Stomach (tissue), 4 donors: Measurements from ENCODE around the gene DUSP8.

Experiments
- CTCF ChIP-seq, 7 experiments: fragments of 450-650 bp in 4 of 7; fragments of 200-600 bp in 3 of 7; sonication (generic) in 3 of 7; IDR thresholded peaks; one replicate each; pipeline ENCODE4 v1.5.1; 2016 to 2019; ENCODE audit warnings: antibody characterized with exemption in 7 of 7, control low read depth in 2 of 7, mild to moderate bottlenecking in 1 of 7
- EP300 ChIP-seq: sonication (generic); formaldehyde crosslinking; IDR thresholded peaks from one replicate; pipeline ENCODE4 v1.6.1; 2017; ENCODE audit warnings: antibody characterized with exemption
- POLR2A ChIP-seq, 4 donors: fragments of 450-650 bp; IDR thresholded peaks; one replicate each; pipeline ENCODE4 v1.6.1; 2016; ENCODE audit warnings: antibody characterized with exemption in 4 of 4, control low read depth in 2 of 4, mild to moderate bottlenecking in 1 of 4, moderate library complexity in 1 of 4

GRCh38 chr11:1517117-1518005 lies 54.7 kb downstream of the DUSP8 start:
- no peak for TF ChIP-seq POLR2A (IDR thresholded peaks at IDR 0.05)
- no peak for TF ChIP-seq CTCF (IDR thresholded peaks at IDR 0.05)
- no peak for TF ChIP-seq EP300
